Measurements from ENCODE around the gene FOXA3. TPM values are rescaled to one million over a fixed set of nuclear protein-coding genes. Genes with fewer than 3 reads are reported as not detected.
A peak's percentile ranks its signal among the peaks of the same experiment; 100 is the strongest.

Gene FOXA3
- total and polyA plus RNA-seq, 10 of the 15 experiments (the other 5 are each of a cell fraction or from before 2014, with no cell fraction given), result 0.04 to 0.83 (median 0.11) TPM; not detected in 5

DNA sequence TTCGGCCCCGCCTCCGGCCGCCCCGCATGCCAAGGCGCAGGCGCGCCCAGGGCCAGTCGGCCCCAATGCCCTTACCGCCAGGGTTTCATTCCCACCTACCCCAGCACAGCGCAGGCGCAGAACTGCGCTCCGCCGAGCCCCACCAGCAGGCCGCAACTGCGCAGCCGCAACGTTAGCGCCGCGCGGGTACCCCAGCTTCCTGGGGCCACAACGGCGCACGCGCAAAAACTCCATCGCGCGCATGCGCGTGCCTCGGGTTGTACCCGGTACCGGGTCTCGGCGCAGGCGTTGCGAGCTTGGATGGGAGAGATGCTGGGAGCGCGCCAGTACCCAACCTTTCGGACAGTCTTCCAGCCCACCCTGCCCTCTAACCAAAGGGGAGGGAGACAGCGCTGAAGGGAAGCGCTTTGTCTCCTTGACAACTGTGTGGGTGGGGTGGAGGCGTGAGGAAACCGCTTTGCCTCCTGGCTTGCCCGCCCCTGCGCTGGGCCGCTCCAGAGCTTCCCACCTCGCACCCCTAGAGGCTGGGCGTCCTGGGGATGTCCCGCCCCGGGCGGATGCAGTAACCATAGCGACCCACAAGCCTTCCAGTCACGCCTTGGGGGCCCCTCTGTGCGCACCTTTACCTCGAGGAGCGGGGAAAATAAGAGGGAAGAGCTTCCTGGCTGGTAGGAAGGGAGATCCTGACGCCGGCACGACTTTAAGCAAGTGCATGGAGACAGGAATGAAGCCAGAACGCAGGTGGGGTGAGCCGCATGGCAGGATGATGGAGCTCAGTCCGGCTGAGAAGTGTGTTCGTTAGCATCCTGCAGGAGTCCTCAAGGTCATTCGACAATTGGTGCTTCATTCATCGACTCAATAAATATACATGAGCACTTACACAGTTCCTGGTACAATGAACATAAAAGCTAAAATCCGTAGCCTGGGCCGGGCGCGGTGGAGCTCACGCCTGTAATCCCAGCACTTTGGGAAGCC, 38.8 kb downstream of the FOXA3 start (continued):
- TF ChIP-seq EGR1 (IDR thresholded peaks at IDR 0.05; ENCODE audit: borderline replicate concordance in 1 of 2, low read depth in 2 of 2, low read length in 2 of 2), result peak in 1 of 2 experiments; percentile 78; a peak in 2 of 3 replicates
- TF ChIP-seq IKZF1 (conservative IDR thresholded peaks at IDR 0.05), result peak; percentile 100
- TF ChIP-seq DPF2 (IDR thresholded peaks at IDR 0.05), result peak; percentile 60
- TF ChIP-seq MTA3 (IDR thresholded peaks at IDR 0.05; ENCODE audit: borderline replicate concordance, low read length), result no peak
- peak; percentile 61 for TF ChIP-seq SP1 (IDR thresholded peaks at IDR 0.05; ENCODE audit: low read depth, low read length)
- peak; percentile 30; the same call in 1 of the 2 replicates for TF ChIP-seq TAF1 (IDR thresholded peaks at IDR 0.05; ENCODE audit: borderline replicate concordance, low read depth, low read length)
- TF ChIP-seq, protein P1, sequence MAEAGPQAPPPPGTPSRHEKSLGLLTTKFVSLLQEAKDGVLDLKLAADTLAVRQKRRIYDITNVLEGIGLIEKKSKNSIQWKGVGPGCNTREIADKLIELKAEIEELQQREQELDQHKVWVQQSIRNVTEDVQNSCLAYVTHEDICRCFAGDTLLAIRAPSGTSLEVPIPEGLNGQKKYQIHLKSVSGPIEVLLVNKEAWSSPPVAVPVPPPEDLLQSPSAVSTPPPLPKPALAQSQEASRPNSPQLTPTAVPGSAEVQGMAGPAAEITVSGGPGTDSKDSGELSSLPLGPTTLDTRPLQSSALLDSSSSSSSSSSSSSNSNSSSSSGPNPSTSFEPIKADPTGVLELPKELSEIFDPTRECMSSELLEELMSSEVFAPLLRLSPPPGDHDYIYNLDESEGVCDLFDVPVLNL (IDR thresholded peaks at IDR 0.05; ENCODE audit: low read depth, low read length), result no peak
- no peak for TF ChIP-seq MYC (IDR thresholded peaks at IDR 0.05; ENCODE audit: insufficient read depth, insufficient read length, insufficient replicate concordance, low read length, severe bottlenecking)
- TF ChIP-seq SMC3 (IDR thresholded peaks at IDR 0.05; ENCODE audit: borderline replicate concordance, low read length), result 0 out of 2 replicates have a peak, but pooled peaks have one; percentile 8
- peak; percentile 72; the same call in 1 of the 2 replicates for TF ChIP-seq SIN3A (IDR thresholded peaks at IDR 0.05; ENCODE audit: low read depth, low read length)
- TF ChIP-seq ZNF207 (IDR thresholded peaks at IDR 0.05; ENCODE audit: borderline replicate concordance), result 0 out of 2 replicates have a peak, but pooled peaks have one; percentile 30
- TF ChIP-seq, protein P2, sequence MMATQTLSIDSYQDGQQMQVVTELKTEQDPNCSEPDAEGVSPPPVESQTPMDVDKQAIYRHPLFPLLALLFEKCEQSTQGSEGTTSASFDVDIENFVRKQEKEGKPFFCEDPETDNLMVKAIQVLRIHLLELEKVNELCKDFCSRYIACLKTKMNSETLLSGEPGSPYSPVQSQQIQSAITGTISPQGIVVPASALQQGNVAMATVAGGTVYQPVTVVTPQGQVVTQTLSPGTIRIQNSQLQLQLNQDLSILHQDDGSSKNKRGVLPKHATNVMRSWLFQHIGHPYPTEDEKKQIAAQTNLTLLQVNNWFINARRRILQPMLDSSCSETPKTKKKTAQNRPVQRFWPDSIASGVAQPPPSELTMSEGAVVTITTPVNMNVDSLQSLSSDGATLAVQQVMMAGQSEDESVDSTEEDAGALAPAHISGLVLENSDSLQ (IDR thresholded peaks at IDR 0.05), result 0 out of 2 replicates have a peak, but pooled peaks have one; percentile 8
- peak; percentile 54; the same call in 1 of the 2 replicates for TF ChIP-seq HCFC1 (IDR thresholded peaks at IDR 0.05; ENCODE audit: low read length)

Measured in GM12878 (cell line).